Measurements from ENCODE around the gene COPS3.

GRCh38 chr17:17275971-17276370, 5.1 kb downstream of the COPS3 start:
- TF ChIP-seq CTCF (IDR thresholded peaks at IDR 0.05), result no peak
- no peak for TF ChIP-seq POLR2A (IDR thresholded peaks at IDR 0.05)
